HepG2 (cell line): ENCODE results near the gene SCAPER. TPM values are rescaled to one million over a fixed set of nuclear protein-coding genes. Genes with fewer than 3 reads are reported as not detected.

Experiments
- ATF7 ChIP-seq, 2 experiments: fragments of 450-650 bp in 1 of 2; sonication (generic) in 1 of 2; formaldehyde crosslinking in 1 of 2; IDR thresholded peaks; 2 replicates each; pipeline versions ENCODE4 v1.4.0 to v1.6.1; 2016 to 2020; ENCODE audit warnings: antibody characterized with exemption in 1 of 2, mild to moderate bottlenecking in 1 of 2, missing genetic modification reagents in 1 of 2
- BRCA1 ChIP-seq: sonication (generic); formaldehyde crosslinking; IDR thresholded peaks from 2 replicates; pipeline ENCODE4 v1.4.0; 2020; ENCODE audit warnings: missing genetic modification reagents
- BRD4 ChIP-seq: sonication (generic); formaldehyde crosslinking; IDR thresholded peaks from 2 replicates; pipeline ENCODE4 v1.4.0; 2020; ENCODE audit warnings: missing genetic modification reagents
- CREB3 ChIP-seq: sonication (generic); formaldehyde crosslinking; IDR thresholded peaks from 2 replicates; pipeline ENCODE4 v1.5.0; 2020; ENCODE audit warnings: missing genetic modification reagents
- EHMT2 ChIP-seq: fragments of 200-600 bp; sonication (generic); IDR thresholded peaks from 2 replicates; pipeline ENCODE4 v1.7.0; 2017; ENCODE audit warnings: antibody characterized with exemption, low read depth, low read length, borderline replicate concordance
- FOXO1 ChIP-seq: sonication (generic); formaldehyde crosslinking; IDR thresholded peaks from 2 replicates; pipeline ENCODE4 v1.4.0; 2020; ENCODE audit warnings: missing genetic modification reagents
- HIVEP1 ChIP-seq: sonication (generic); formaldehyde crosslinking; IDR thresholded peaks from 2 replicates; pipeline ENCODE4 v1.4.0; 2020; ENCODE audit warnings: mild to moderate bottlenecking, missing genetic modification reagents
- KLF6 ChIP-seq: IDR thresholded peaks from 2 replicates; pipeline ENCODE4 v1.8.0; 2016; ENCODE audit warnings: missing biosample characterization, missing genetic modification reagents
- POLR2A ChIP-seq, 2 experiments: IDR thresholded peaks; 2 replicates each; pipeline ENCODE4 v1.6.1; 2011; ENCODE audit warnings: low read depth in 2 of 2, low read length in 2 of 2, mild to moderate bottlenecking in 1 of 2, moderate library complexity in 1 of 2; ENCODE audit not compliant: insufficient read depth in 1 of 2
- ZNF224 ChIP-seq: sonication (generic); formaldehyde crosslinking; IDR thresholded peaks from 2 replicates; pipeline ENCODE4 v1.5.0; 2020; ENCODE audit warnings: mild to moderate bottlenecking, missing genetic modification reagents
- ZNF281 ChIP-seq: sonication (generic); formaldehyde crosslinking; IDR thresholded peaks from 2 replicates; pipeline ENCODE4 v1.4.0; 2020; ENCODE audit warnings: missing genetic modification reagents, borderline replicate concordance
- ZNF292 ChIP-seq: sonication (generic); formaldehyde crosslinking; IDR thresholded peaks from 2 replicates; pipeline ENCODE4 v1.8.1; 2022; ENCODE audit warnings: mild to moderate bottlenecking, low read depth, missing genetic modification reagents, borderline replicate concordance
- ZNF609 ChIP-seq: sonication (generic); formaldehyde crosslinking; IDR thresholded peaks from 2 replicates; pipeline ENCODE4 v1.4.0; 2020; ENCODE audit warnings: mild to moderate bottlenecking, missing genetic modification reagents, borderline replicate concordance
- ZNF816 ChIP-seq: sonication (generic); formaldehyde crosslinking; IDR thresholded peaks from 2 replicates; pipeline ENCODE4 v1.8.0; 2022; ENCODE audit warnings: missing genetic modification reagents, mild to moderate bottlenecking, borderline replicate concordance
- polyA plus RNA-seq, 8 experiments: library from polyadenylated mRNA; depleted of rRNA in 3 of 8; stranded (reverse) in 7 of 8; unstranded in 1 of 8; fragments of >200 nt; fragmentation: Illumina TruSeq in 4 of 8; extraction: Trizol in 4 of 8; gene quantifications; 2 replicates each; pipeline versions ENCODE4 v1.2.1 to v1.2.3, GENCODE V29; 2011 to 2016; ENCODE audit warnings: low read depth in 4 of 8, missing spikeins in 1 of 8, mixed read lengths in 1 of 8; ENCODE audit not compliant: insufficient read depth in 1 of 8
- total RNA-seq, 5 experiments: library from RNA; depleted of rRNA; stranded (reverse); fragments of >200 nt; fragmentation: Illumina TruSeq; extraction: Trizol; gene quantifications; 2 replicates each; pipeline ENCODE4 v1.2.3, GENCODE V29; 2016; ENCODE audit warnings: low read depth in 1 of 5
- TF ChIP-seq, protein P1 (sequence below): IDR thresholded peaks from 2 replicates; pipeline ENCODE4 v1.6.1; 2018; ENCODE audit warnings: missing genetic modification reagents
- TF ChIP-seq, protein P2 (sequence below): sonication (generic); formaldehyde crosslinking; IDR thresholded peaks from 2 replicates; pipeline ENCODE4 v1.4.0; 2020; ENCODE audit warnings: missing genetic modification reagents, borderline replicate concordance

The SCAPER gene
- total and polyA plus RNA-seq, 2 of the 13 experiments (the other 11 are each of a cell fraction or from before 2014, with no cell fraction given) = 4.3 to 10.5 TPM

GRCh38 chr15:76337696-76338485 is 567.2 kb downstream of the SCAPER start (continued):
- TF ChIP-seq FOXO1 (CRISPR knock-in tag) (no peak), ATF7 (IDR thresholded peaks at IDR 0.05) (no peak), ATF7 (CRISPR knock-in tag; IDR thresholded peaks at IDR 0.05) (0 out of 2 replicates have a peak, but pooled peaks have one; percentile 24), EHMT2 (no peak), ZNF609 (CRISPR knock-in tag) (peak; percentile 35; the same call in 1 of the 2 replicates), BRCA1 (CRISPR knock-in tag) (peak; percentile 47; the same call in 1 of the 2 replicates), ZNF281 (CRISPR knock-in tag) (0 out of 2 replicates have a peak, but pooled peaks have one; percentile 51), KLF6 (CRISPR knock-in tag) (no peak), POLR2A (IDR thresholded peaks at IDR 0.05; ENCODE audit: insufficient read depth in 1 of 2, low read depth in 2 of 2, low read length in 2 of 2) (peak in 1 of 2 experiments; percentile 28; a peak in 1 of 4 replicates), ZNF292 (CRISPR knock-in tag) (0 out of 2 replicates have a peak, but pooled peaks have one; percentile 12), ZNF224 (CRISPR knock-in tag) (0 out of 2 replicates have a peak, but pooled peaks have one; percentile 44), ZNF816 (0 out of 2 replicates have a peak, but pooled peaks have one; percentile 47), BRD4 (CRISPR knock-in tag) (peak; percentile 32; the same call in 1 of the 2 replicates), CREB3 (CRISPR knock-in tag) (peak; percentile 79; the same call in 1 of the 2 replicates), HIVEP1 (CRISPR knock-in tag) (peak; percentile 56; the same call in 1 of the 2 replicates)
- TF ChIP-seq, protein P1, sequence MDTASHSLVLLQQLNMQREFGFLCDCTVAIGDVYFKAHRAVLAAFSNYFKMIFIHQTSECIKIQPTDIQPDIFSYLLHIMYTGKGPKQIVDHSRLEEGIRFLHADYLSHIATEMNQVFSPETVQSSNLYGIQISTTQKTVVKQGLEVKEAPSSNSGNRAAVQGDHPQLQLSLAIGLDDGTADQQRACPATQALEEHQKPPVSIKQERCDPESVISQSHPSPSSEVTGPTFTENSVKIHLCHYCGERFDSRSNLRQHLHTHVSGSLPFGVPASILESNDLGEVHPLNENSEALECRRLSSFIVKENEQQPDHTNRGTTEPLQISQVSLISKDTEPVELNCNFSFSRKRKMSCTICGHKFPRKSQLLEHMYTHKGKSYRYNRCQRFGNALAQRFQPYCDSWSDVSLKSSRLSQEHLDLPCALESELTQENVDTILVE (CRISPR knock-in tag) = 0 out of 2 replicates have a peak, but pooled peaks have one; percentile 31
- TF ChIP-seq, protein P2, sequence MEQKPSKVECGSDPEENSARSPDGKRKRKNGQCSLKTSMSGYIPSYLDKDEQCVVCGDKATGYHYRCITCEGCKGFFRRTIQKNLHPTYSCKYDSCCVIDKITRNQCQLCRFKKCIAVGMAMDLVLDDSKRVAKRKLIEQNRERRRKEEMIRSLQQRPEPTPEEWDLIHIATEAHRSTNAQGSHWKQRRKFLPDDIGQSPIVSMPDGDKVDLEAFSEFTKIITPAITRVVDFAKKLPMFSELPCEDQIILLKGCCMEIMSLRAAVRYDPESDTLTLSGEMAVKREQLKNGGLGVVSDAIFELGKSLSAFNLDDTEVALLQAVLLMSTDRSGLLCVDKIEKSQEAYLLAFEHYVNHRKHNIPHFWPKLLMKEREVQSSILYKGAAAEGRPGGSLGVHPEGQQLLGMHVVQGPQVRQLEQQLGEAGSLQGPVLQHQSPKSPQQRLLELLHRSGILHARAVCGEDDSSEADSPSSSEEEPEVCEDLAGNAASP (CRISPR knock-in tag) = 0 out of 2 replicates have a peak, but pooled peaks have one; percentile 43
